Upper lobe of left lung (tissue), 4 donors: ENCODE results near the gene MIB1.

Source experiments
- POLR2A ChIP-seq, 4 donors: fragments of 450-650 bp; IDR thresholded peaks; one replicate each; pipeline ENCODE4 v1.5.1; 2016 to 2017; ENCODE audit warnings: antibody characterized with exemption in 4 of 4, mild to moderate bottlenecking in 2 of 4
- POLR2AphosphoS5 ChIP-seq, 2 donors: sonication (generic); formaldehyde crosslinking; IDR thresholded peaks; one replicate each; pipeline ENCODE4 v1.5.1; 2017; ENCODE audit warnings: antibody characterized with exemption in 2 of 2
- TF ChIP-seq, protein P1 (sequence below), 6 experiments: fragments of 450-650 bp in 4 of 6; fragments of 200-600 bp in 2 of 6; sonication (generic) in 2 of 6; IDR thresholded peaks; one replicate each; pipeline ENCODE4 v1.5.1; 2016 to 2019; ENCODE audit warnings: antibody characterized with exemption in 6 of 6

- TF ChIP-seq POLR2A (IDR thresholded peaks at IDR 0.05) (no peak), POLR2AphosphoS5 (IDR thresholded peaks at IDR 0.05) (no peak)
- TF ChIP-seq, protein P1, sequence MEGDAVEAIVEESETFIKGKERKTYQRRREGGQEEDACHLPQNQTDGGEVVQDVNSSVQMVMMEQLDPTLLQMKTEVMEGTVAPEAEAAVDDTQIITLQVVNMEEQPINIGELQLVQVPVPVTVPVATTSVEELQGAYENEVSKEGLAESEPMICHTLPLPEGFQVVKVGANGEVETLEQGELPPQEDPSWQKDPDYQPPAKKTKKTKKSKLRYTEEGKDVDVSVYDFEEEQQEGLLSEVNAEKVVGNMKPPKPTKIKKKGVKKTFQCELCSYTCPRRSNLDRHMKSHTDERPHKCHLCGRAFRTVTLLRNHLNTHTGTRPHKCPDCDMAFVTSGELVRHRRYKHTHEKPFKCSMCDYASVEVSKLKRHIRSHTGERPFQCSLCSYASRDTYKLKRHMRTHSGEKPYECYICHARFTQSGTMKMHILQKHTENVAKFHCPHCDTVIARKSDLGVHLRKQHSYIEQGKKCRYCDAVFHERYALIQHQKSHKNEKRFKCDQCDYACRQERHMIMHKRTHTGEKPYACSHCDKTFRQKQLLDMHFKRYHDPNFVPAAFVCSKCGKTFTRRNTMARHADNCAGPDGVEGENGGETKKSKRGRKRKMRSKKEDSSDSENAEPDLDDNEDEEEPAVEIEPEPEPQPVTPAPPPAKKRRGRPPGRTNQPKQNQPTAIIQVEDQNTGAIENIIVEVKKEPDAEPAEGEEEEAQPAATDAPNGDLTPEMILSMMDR (IDR thresholded peaks at IDR 0.05) = no peak
These were observed 34.2 kb upstream of the MIB1 start for GRCh38 chr18:21706386-21706865.
